ENCODE data around the gene IRX3. TPM values are rescaled to one million over a fixed set of nuclear protein-coding genes. Genes with fewer than 3 reads are reported as not detected.

Gene IRX3
- total and polyA plus RNA-seq, 2 experiments from 2014 or later: 0.90 to 1.6 TPM

GRCh38 chr16:54331241-54332002 lies 44.8 kb upstream of the IRX3 start:
- peak; percentile 83 for DNase-seq (ENCODE audit: low spot score)
- peak; percentile 86 for TF ChIP-seq ZNF462 (CRISPR knock-in tag; IDR thresholded peaks at IDR 0.05)
- peak; percentile 10; the same call in 1 of the 2 replicates for TF ChIP-seq CREB1 (CRISPR knock-in tag; IDR thresholded peaks at IDR 0.05; ENCODE audit: low read depth)
- TF ChIP-seq NANOG (IDR thresholded peaks at IDR 0.05; ENCODE audit: borderline replicate concordance): peak; percentile 76
- TF ChIP-seq ZNF114 (CRISPR knock-in tag; IDR thresholded peaks at IDR 0.05): no peak
- H3K27ac ChIP-seq (ENCODE audit: low read depth): peak overlapping the region; percentile 75; the same call in 1 of the 2 replicates
- H3K9me2 ChIP-seq (ENCODE audit: insufficient read depth): no peaks in the 10 kb centered on the region
- peaks cover 21% of the 10 kb centered on the region for H3K27me3 Mint-ChIP-seq (ENCODE audit: insufficient read depth, low read depth, poor library complexity)
- peaks cover 8% of the 10 kb centered on the region; the same call in 1 of the 2 replicates for H3F3A ChIP-seq (replicated peaks; ENCODE audit: low read depth)
- no peaks in the 10 kb centered on the region for H3K79me2 ChIP-seq (replicated peaks; ENCODE audit: insufficient read depth)
- H3K4me3 Mint-ChIP-seq: peak overlapping the region; percentile 34
- H3K9me3 Mint-ChIP-seq: no peaks in the 10 kb centered on the region
- peak; percentile 96 for ATAC-seq
- peak overlapping the region; percentile 65 for H3K4me2 ChIP-seq
- H3K27ac Mint-ChIP-seq: peak overlapping the region; percentile 72; the same call in 1 of the 2 replicates
- no peak overlapping the region for H2AFZ ChIP-seq
- no peaks in the 10 kb centered on the region for H4K20me1 ChIP-seq (replicated peaks; ENCODE audit: insufficient read depth)
- peaks cover 44% of the 10 kb centered on the region for H3K4me1 Mint-ChIP-seq
- no peaks in the 10 kb centered on the region; the same call in 1 of the 2 replicates for H3K27me3 ChIP-seq (ENCODE audit: insufficient read depth)
- H3K36me3 Mint-ChIP-seq (ENCODE audit: low read depth): no peaks in the 10 kb centered on the region; the same call in 2 of the 3 replicates
- peak overlapping the region; percentile 7; the same call in 1 of the 2 replicates for H3K4me3 ChIP-seq
- no peaks in the 10 kb centered on the region for H3K36me3 ChIP-seq (ENCODE audit: insufficient read depth)
- H3K4me1 ChIP-seq (ENCODE audit: insufficient read depth): peaks cover 44% of the 10 kb centered on the region

GRCh38 chr16:54327609-54328008 lies 41.0 kb upstream of the IRX3 start:
- Histone ChIP-seq H4K20me1 (replicated peaks; ENCODE audit: insufficient read depth) (no peaks in the 10 kb centered on the region), H2AFZ (no peak overlapping the region), H3K36me3 (ENCODE audit: insufficient read depth) (no peaks in the 10 kb centered on the region), H3K4me3 (no peak overlapping the region), H3K27me3 (ENCODE audit: insufficient read depth) (no peaks in the 10 kb centered on the region; the same call in 1 of the 2 replicates), H3K27ac (ENCODE audit: low read depth) (no peak overlapping the region), H3K4me1 (ENCODE audit: insufficient read depth) (peaks cover 23% of the 10 kb centered on the region), H3F3A (replicated peaks; ENCODE audit: low read depth) (peaks cover 8% of the 10 kb centered on the region; the same call in 1 of the 2 replicates), H3K4me2 (no peak overlapping the region), H3K9me2 (ENCODE audit: insufficient read depth) (no peaks in the 10 kb centered on the region), H3K79me2 (replicated peaks; ENCODE audit: insufficient read depth) (no peaks in the 10 kb centered on the region)
- ATAC-seq (no peak), DNase-seq (ENCODE audit: low spot score) (no peak)
- Mint-ChIP-seq H3K36me3 (ENCODE audit: low read depth) (no peaks in the 10 kb centered on the region), H3K4me3 (no peak overlapping the region), H3K9me3 (no peaks in the 10 kb centered on the region), H3K27me3 (ENCODE audit: insufficient read depth, low read depth, poor library complexity) (peaks cover 19% of the 10 kb centered on the region), H3K4me1 (peaks cover 29% of the 10 kb centered on the region), H3K27ac (no peak overlapping the region)
- TF ChIP-seq CREB1 (CRISPR knock-in tag; IDR thresholded peaks at IDR 0.05; ENCODE audit: low read depth): no peak
- no peak for TF ChIP-seq POLR2AphosphoS5 (IDR thresholded peaks at IDR 0.05; ENCODE audit: low read depth)
- no peak for TF ChIP-seq ZNF114 (CRISPR knock-in tag; IDR thresholded peaks at IDR 0.05)
- no peak for TF ChIP-seq JUNB (IDR thresholded peaks at IDR 0.05; ENCODE audit: unreplicated experiment)

All from GM23338 (cell line).